Endodermal cell (in vitro differentiated cells): Measurements from ENCODE around the gene LAIR1. TPM values are rescaled to one million over a fixed set of nuclear protein-coding genes. Genes with fewer than 3 reads are reported as not detected.
A peak's percentile ranks its signal among the peaks of the same experiment; 100 is the strongest.
"Not testable (repeated sequence)": the region's sequence is repeated elsewhere in the genome, so short reads cannot be mapped to it uniquely, and the experiment has no call there.

Experiments used
- DNase-seq: peaks from one replicate; pipeline ENCODE4 v3.0.0-alpha.2; 2017
- H3K27ac ChIP-seq: 2 replicates; pipeline ENCODE4 v1.5.1; 2013; ENCODE audit warnings: mild to moderate bottlenecking, low read depth, low read length, moderate library complexity
- H3K27me3 ChIP-seq: 2 replicates; pipeline ENCODE4 v1.6.1; 2013; ENCODE audit warnings: mild to moderate bottlenecking, low read length, moderate library complexity; ENCODE audit not compliant: insufficient read depth, control insufficient read depth, poor library complexity, severe bottlenecking
- H3K36me3 ChIP-seq: 2 replicates; pipeline ENCODE4 v1.7.0; 2013; ENCODE audit warnings: mild to moderate bottlenecking, low read length, moderate library complexity; ENCODE audit not compliant: control insufficient read depth, insufficient read depth
- H3K4me1 ChIP-seq: one replicate; pipeline ENCODE4 v1.7.0; 2013; ENCODE audit warnings: low read length; ENCODE audit not compliant: control insufficient read depth, insufficient read depth
- H3K4me3 ChIP-seq: 2 replicates; pipeline ENCODE4 v1.5.1; 2013; ENCODE audit warnings: mild to moderate bottlenecking, low read length, moderate library complexity
- H3K9ac ChIP-seq: 2 replicates; pipeline ENCODE4 v1.6.1; 2013; ENCODE audit warnings: mild to moderate bottlenecking, low read length, moderate library complexity; ENCODE audit not compliant: poor library complexity, severe bottlenecking; ENCODE audit errors: extremely low read depth
- H3K9me3 ChIP-seq: 2 replicates; pipeline ENCODE4 v1.6.1; 2013; ENCODE audit warnings: mild to moderate bottlenecking, low read length, moderate library complexity; ENCODE audit not compliant: control insufficient read depth
- H3K27ac Mint-ChIP-seq: 2 replicates; pipeline ENCODE4 v1.8.0; 2020; ENCODE audit warnings: mixed read lengths
- H3K27me3 Mint-ChIP-seq: 2 replicates; pipeline ENCODE4 v1.8.0; 2021; ENCODE audit warnings: mild to moderate bottlenecking, mixed read lengths; ENCODE audit not compliant: insufficient read depth
- H3K36me3 Mint-ChIP-seq: 2 replicates; pipeline ENCODE4 v1.8.0; 2020; ENCODE audit warnings: low read depth, mixed read lengths
- H3K4me1 Mint-ChIP-seq: 2 replicates; pipeline ENCODE4 v1.8.0; 2020; ENCODE audit warnings: mixed read lengths
- H3K4me3 Mint-ChIP-seq: 2 replicates; pipeline ENCODE4 v1.8.0; 2020; ENCODE audit warnings: mild to moderate bottlenecking, moderate library complexity, mixed read lengths
- H3K9me3 Mint-ChIP-seq: 2 replicates; pipeline ENCODE4 v1.8.0; 2020; ENCODE audit warnings: mild to moderate bottlenecking, mixed read lengths
- CTCF ChIP-seq: fragments of 200-600 bp; sonication (generic); conservative IDR thresholded peaks from 2 replicates; pipeline ENCODE4 v1.5.0; 2021; ENCODE audit warnings: antibody characterized with exemption, mild to moderate bottlenecking
- WGBS, 2 experiments: methylation state at CpG; one replicate each; pipeline versions ENCODE4 v1.1.5 to v1.1.7; 2013; ENCODE audit warnings: missing lambda C conversion rate in 2 of 2, mixed read lengths in 1 of 2; ENCODE audit not compliant: insufficient coverage in 1 of 2, insufficient read length in 1 of 2; 5-methylcytosine and 5-hydroxymethylcytosine counted together
- total RNA-seq, 2 donors: library from RNA; stranded (reverse); fragmentation: NEBNext Ultra II Directional in 1 of 2; extraction: Animal tissue kit (Norgen Biotek cat#: 25700) in 1 of 2; gene quantifications; 2 replicates in 1 of 2; 3 replicates in 1 of 2; pipeline ENCODE4 v1.2.1, GENCODE V29; 2021

Gene LAIR1
- total RNA-seq, 2 donors from 2014 or later = not detected

- H3K9me3 ChIP-seq, H3K36me3 ChIP-seq, DNase-seq, H3K4me3 ChIP-seq, H3K36me3 Mint-ChIP-seq, H3K27ac ChIP-seq, H3K4me3 Mint-ChIP-seq, H3K27ac Mint-ChIP-seq, H3K27me3 Mint-ChIP-seq, H3K4me1 ChIP-seq, H3K4me1 Mint-ChIP-seq, H3K27me3 ChIP-seq, H3K9ac ChIP-seq: not testable (repeated sequence)
- no CpG with 5 or more reads among the region's 13 CpGs for WGBS, 2 experiments
- peak; percentile 41 for TF ChIP-seq CTCF
- H3K9me3 Mint-ChIP-seq = peaks cover 33% of the 10 kb centered on the region
Measured at GRCh38 chr19:54322934-54323333, 41.8 kb downstream of the LAIR1 start.

- H3K9me3 Mint-ChIP-seq = peaks cover 33% of the 10 kb centered on the region
- H3K4me1 ChIP-seq, H3K27me3 ChIP-seq, DNase-seq, H3K4me1 Mint-ChIP-seq, H3K27me3 Mint-ChIP-seq, H3K36me3 ChIP-seq, H3K27ac ChIP-seq, H3K9me3 ChIP-seq, H3K4me3 ChIP-seq, H3K36me3 Mint-ChIP-seq, H3K4me3 Mint-ChIP-seq, H3K27ac Mint-ChIP-seq, H3K9ac ChIP-seq: not testable (repeated sequence)
- 95 to 100% methylated on average over 5 to 10 of the region's 13 CpGs for WGBS, 2 experiments
Measured at GRCh38 chr19:54322295-54322694, 42.4 kb downstream of the LAIR1 start.

- peaks cover 3% of the 10 kb centered on the region for H3K27me3 Mint-ChIP-seq
- H3K27ac ChIP-seq = no peak overlapping the region
- no peak for DNase-seq
- H3K4me1 ChIP-seq = no peaks in the 10 kb centered on the region
- no peak overlapping the region for H3K9ac ChIP-seq
- H3K27ac Mint-ChIP-seq = no peak overlapping the region
- H3K36me3 Mint-ChIP-seq = no peaks in the 10 kb centered on the region
- no peak overlapping the region for H3K4me3 ChIP-seq
- TF ChIP-seq CTCF = no peak
- no peak overlapping the region for H3K4me3 Mint-ChIP-seq
- no peaks in the 10 kb centered on the region for H3K4me1 Mint-ChIP-seq
- 89 to 94% methylated on average over 11 to 13 of the region's 14 CpGs for WGBS, 2 experiments
- peaks cover 8% of the 10 kb centered on the region for H3K9me3 ChIP-seq
- H3K36me3 ChIP-seq = no peaks in the 10 kb centered on the region
- no peaks in the 10 kb centered on the region for H3K27me3 ChIP-seq
- peaks cover 35% of the 10 kb centered on the region for H3K9me3 Mint-ChIP-seq
Measured at GRCh38 chr19:54319892-54320670, 44.6 kb downstream of the LAIR1 start.
